Hypothalamus (tissue), 51 donors: Measurements from ENCODE around the gene NKG7.

ENCODE experiments used
- DNase-seq, 51 donors: peaks; one replicate each; lab custom pipeline; 2025; lab: John Stamatoyannopoulos, UW

Gene NKG7

GRCh38 chr19:51365211-51365964 is 7.1 kb downstream of the NKG7 start:
- peak in 24 of 51 donors; percentile 6 to 71 (median 22) for DNase-seq

GRCh38 chr19:51364200-51365106 is 8.0 kb downstream of the NKG7 start:
- DNase-seq, result peak in 20 of 51 donors; percentile 8 to 58 (median 25)

- DNase-seq, result no peak
Measured at GRCh38 chr19:51361239-51361638, 11.2 kb downstream of the NKG7 start.

GRCh38 chr19:51359294-51359693 is 13.2 kb downstream of the NKG7 start:
- DNase-seq, result peak in 6 of 51 donors; percentile 3 to 31 (median 12)

GRCh38 chr19:51357952-51358351 is 14.5 kb downstream of the NKG7 start:
- no peak for DNase-seq

- DNase-seq, result no peak
Measured at GRCh38 chr19:51356159-51356801, 16.2 kb downstream of the NKG7 start.

- peak in 27 of 51 donors; percentile 6 to 71 (median 41) for DNase-seq
Measured at GRCh38 chr19:51354742-51355148, 17.7 kb downstream of the NKG7 start.

- DNase-seq, result no peak
Measured at GRCh38 chr19:51354103-51354741, 18.2 kb downstream of the NKG7 start.

- DNase-seq, result no peak
Measured at GRCh38 chr19:51352783-51353360, 19.6 kb downstream of the NKG7 start.

- DNase-seq, result no peak
Measured at GRCh38 chr19:51351266-51351990, 21.0 kb downstream of the NKG7 start.

GRCh38 chr19:51347209-51347928 is 25.1 kb downstream of the NKG7 start:
- DNase-seq, result no peak

- no peak for DNase-seq
Measured at GRCh38 chr19:51346742-51347141, 25.7 kb downstream of the NKG7 start.

GRCh38 chr19:51345076-51345620 is 27.3 kb downstream of the NKG7 start:
- DNase-seq, result no peak

GRCh38 chr19:51342631-51343569 is 29.6 kb downstream of the NKG7 start:
- DNase-seq, result no peak

GRCh38 chr19:51341976-51342580 is 30.4 kb downstream of the NKG7 start, which contains the start of gene VSIG10L:
VSIG10L (minus strand) TSS chr19:51342139; CDS start chr19:51342124, 15 bp downstream.
- no peak for DNase-seq

- DNase-seq, result no peak
Measured at GRCh38 chr19:51341066-51341465, 31.4 kb downstream of the NKG7 start.
